ENCODE data around the gene PER1.

PER1 gene

DNA sequence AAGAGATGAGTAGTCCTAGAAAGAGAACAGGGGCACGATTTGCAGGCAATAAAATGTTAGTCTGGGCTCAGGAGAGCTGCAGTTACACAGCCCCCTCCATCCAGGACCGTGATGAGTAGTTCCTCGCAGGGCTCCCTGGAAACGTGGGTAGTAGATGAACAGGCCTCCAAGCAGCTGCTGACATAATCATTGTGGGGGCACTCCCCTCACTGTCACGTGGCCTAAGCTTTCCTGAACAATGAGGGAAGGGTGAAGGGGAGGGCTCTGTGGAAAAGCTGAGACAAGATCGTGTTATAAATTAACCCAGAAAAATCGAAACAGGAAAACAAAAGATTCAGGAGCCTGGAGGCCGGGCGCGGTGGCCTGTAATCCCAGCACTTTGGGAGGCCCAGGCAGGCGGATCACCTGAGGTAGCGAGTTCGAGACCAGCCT, 1.3 kb upstream of the PER1 start:
- DNase-seq: no peak

GRCh38 chr17:8153031-8153451, 837 bp upstream of the PER1 start:
- DNase-seq: no peak

GRCh38 chr17:8151641-8152111, 528 bp downstream of the PER1 start:
- no peak for DNase-seq

DNA sequence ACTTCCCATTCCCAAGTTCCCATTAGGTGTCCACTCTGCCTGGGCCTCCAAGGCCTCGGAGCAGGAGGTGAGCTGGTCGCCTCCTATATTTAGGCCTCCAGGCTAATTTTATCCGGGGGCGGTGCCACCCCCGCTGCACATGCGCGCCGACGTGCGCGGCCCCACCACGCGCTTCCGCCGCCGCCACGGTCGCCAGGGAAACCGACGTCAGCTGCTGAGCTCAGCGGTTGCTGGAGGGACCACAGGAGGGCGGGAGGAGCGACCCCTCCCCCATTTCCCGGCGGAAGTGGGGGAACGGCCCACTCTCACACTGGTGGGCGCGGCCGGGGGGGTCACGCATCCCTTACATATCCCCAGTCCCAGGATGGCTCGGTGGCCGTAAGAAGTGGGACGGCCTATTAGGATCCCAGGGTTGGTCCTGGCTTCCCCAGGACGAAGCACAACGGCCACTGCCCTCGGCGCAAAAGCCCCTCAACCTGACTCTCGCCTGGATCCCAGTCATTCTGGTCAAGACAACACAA, 1.0 kb downstream of the PER1 start:
- DNase-seq: peak; percentile 63

DNA sequence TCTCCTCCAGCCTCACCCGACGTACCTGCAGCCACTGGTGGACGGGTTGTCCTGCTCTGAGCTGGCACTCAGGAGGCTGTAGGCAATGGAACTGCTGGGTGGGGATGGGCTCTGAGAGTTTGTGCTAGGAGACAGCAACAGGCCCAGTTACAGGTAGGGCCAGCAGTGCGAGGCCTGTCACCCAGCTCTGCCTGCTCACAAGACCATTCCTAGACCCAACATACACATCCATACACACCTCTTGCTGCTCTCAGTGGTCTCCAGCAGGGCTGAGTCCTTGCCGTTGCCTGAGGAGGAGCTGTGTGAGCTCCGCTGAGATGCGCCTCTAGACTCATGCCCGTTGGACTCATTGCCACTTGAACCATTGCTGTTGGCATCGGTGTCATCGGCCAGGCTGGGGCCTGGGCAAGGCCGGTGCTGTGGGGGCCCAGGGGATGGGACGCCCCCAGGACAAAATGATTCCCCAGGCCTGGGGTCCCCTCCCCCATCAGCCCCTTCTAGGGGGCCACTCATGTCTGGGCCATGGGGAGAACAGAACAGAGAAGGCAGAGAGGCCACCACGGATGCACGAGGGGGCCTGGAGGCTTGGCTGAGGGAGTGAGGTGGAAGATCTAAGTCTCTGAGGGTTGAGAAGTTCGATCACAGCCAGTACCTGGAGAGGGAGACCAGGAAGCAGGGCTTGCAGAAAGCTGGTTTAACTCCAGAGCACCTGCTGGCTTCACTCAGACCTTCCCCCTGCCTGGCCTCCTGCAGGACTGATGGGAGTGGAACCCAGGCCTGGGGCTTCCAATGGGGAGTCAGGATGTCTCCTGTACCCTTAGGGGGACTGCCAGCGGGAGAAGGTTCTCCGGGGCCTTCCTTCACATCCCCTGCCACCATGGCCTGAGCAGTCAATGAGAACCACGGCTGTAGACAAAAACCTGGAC, 1.7 kb downstream of the PER1 start:
- no peak for DNase-seq

- no peak for DNase-seq
These were observed 2.6 kb downstream of the PER1 start for GRCh38 chr17:8149419-8150193.

GRCh38 chr17:8148560-8148959, 3.6 kb downstream of the PER1 start:
- no peak for DNase-seq

DNA sequence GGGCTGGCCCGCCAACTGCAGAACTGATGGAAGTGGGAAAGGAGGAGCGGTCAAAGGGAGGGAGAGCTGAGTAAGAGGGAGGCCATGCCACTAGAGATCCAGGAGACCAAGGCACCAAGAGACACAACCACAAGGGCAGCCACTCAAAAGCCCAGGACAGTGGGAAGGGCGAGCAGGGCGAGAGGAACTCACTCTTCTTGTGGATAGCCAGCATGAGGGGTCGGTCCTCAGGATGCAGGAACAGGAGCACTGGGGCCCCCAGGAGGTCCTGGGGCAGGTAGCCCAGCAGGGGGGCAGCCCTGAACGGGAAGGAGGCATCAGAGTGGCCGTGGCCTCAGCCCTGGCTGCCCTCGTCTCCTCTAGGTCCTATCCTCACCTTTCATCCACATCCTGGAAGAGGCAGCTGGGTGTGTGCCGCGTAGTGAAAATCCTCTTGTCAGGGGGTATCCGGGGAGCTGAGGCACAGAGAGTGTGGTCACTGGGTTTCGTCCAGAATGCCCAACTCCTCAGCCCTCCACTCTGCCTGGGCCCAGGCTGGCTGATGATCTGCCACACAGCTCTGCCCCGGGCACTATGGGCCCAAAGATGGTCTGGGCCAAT, 4.3 kb downstream of the PER1 start:
- DNase-seq: no peak

DNA sequence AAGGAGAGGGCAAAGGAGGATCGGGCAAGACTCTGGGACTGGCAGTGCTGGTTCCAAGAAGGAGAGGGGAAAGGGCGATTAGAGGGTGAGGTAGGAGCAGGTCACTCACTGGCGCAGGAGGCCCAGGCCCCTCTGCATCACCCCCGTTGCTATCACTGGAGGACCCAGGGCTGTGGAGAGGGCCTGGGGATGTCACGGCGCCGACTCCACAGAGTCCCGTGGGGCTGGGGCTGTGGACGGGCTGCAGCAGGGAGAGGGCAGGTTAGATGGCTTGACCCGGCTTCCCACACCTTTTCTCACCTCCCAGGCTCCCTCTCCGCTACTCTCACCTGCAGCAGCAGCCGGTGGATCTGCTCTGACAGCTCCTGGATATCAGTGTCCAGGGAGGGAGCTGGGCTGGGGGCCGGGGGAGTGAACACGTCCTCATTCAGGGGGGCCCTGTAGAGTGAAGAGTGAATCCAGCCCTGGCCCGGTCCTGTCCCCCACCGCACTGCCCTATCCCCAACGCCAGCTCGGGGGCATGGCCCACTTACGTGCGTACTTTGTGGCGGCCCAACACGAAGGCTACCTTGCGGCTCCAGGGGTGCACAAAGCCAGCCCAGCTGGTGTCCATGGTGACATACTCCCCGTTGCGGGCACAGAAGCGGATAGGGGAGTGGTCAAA, 4.9 kb downstream of the PER1 start:
- DNase-seq: no peak

- no peak for DNase-seq
These were observed 5.6 kb downstream of the PER1 start for GRCh38 chr17:8146381-8147140.

GRCh38 chr17:8145811-8146210, 6.4 kb downstream of the PER1 start:
- DNase-seq: no peak

DNA sequence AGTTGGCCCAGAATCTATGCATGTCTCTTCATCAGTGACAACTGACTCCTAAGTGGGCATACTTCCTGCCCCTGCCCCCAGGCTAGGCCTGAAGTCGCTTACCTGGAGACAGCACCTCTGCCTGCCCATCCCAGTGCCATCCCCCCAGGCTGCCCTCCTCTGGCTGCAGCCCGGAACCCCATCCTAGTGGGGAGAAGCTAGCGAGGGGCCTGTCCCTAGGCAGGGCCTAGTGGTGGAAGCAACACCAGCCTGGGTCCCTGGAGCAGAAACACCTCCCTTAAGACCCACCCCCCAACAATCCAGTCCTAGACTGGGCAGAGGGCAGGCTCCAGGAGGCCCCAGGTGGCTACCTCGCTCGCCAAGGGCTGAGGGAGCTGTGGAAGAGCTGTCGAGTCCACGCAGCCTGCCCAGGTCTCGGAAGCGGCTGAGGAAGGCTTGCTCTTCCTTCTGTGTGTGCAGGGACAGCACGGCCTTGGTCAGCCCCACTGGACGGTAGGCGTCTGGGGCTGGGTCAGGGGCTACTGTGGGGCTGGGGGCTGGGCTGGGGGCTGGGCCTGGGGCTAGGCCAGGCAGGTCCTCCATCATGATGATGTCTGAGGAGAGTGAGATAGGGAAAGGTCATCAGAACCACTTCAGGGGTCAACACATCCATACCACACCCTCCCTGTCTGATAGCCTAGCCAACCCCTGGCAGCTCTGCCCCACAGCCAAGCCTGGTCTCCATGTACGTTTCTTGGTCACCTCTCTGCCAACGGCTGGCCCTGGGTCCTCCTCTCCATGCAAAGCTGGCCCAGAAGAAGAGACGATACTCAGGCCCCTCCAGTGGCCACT, 7.6 kb downstream of the PER1 start:
- DNase-seq: no peak

GRCh38 chr17:8143581-8144400, 8.4 kb downstream of the PER1 start:
- no peak for DNase-seq

DNA sequence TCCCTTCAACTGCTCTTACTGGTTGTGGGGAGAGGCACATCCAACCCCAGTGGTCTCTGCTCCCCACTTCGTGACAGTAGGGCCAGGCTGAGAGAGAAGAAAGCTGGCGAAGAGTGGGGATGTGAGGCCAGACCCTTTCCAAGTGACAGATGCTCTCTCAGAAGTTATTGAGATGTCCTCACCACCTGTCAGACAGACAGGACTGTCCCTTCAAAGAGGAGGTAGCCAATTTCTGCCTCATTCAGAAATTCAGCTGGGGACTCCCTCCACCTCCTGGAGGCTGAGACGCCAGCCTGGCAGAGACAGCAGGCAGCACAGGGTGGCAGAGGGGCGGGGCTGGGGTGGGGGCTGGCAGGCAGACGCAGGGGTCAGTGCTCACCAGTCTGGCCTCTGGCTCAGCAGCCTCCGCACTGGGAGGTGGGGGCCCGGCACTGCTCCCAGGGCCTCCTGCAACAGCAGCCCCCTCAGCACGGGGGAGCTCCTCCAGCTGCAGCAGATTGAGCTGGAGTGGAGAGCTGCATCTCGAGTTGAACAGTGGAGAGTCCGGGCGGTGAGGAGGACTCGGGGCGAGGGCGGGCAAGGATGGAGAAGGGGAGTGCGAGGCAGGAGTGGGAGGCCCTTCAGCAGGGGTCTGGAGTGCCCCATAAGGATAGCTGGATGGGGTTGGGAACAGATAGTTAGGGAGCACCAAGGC, 9.2 kb downstream of the PER1 start:
- DNase-seq: no peak

GRCh38 chr17:8142158-8142886, 9.9 kb downstream of the PER1 start:
- no peak for DNase-seq

- no peak for DNase-seq
These were observed 10.5 kb downstream of the PER1 start for GRCh38 chr17:8141741-8142140.

DNA sequence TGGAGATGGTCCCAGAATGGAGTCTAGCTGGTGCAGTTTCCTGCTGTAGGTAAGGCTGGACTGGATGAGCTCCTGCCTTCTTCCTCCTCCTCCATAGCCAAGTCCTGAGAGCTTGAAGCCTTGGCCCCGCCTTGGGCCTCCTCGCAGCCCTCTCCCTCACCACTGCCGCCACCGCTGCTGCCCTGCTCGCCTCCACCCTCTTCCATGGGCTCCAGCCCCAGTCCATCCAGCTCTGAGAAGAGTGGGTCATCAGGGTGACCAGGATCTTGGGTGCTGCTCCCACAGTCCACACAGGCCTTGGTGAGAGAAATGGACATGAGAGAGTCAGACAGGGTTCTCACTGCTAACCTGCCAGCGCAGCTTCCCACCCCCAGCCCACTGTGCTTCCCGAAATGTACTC, 11.2 kb downstream of the PER1 start:
- no peak for DNase-seq

Measured in NCI-H510A (cell line).